Ovary (tissue), 9 donors: ENCODE measurements around the gene AGTR1. TPM values are rescaled to one million over a fixed set of nuclear protein-coding genes. Genes with fewer than 3 reads are reported as not detected.

Experiments
- DNase-seq, 5 donors: peaks; one replicate each; pipeline ENCODE4 v3.0.0-alpha.2; 2019 to 2020
- H3K27ac ChIP-seq, 2 donors: fragments of 200-600 bp; one replicate each; pipeline versions ENCODE4 v1.5.1 to v1.8.0; 2019 to 2022
- H3K27me3 ChIP-seq: fragments of 200-600 bp; one replicate; pipeline ENCODE4 v1.8.0; 2022
- H3K36me3 ChIP-seq: fragments of 200-600 bp; sonication (generic); one replicate; pipeline ENCODE4 v1.5.1; 2019
- H3K4me1 ChIP-seq: one replicate; pipeline ENCODE4 v1.8.1; 2013; ENCODE audit warnings: mild to moderate bottlenecking, moderate library complexity; ENCODE audit not compliant: insufficient read depth
- H3K4me3 ChIP-seq: fragments of 200-600 bp; sonication (generic); one replicate; pipeline ENCODE4 v1.5.1; 2017
- H3K9me3 ChIP-seq, 2 donors: fragments of 200-600 bp in 1 of 2; sonication (generic) in 1 of 2; one replicate each; pipeline versions ENCODE4 v1.5.1 to v1.8.1; 2013 to 2019; ENCODE audit warnings: mild to moderate bottlenecking in 1 of 2, moderate library complexity in 1 of 2
- EP300 ChIP-seq: sonication (generic); formaldehyde crosslinking; IDR thresholded peaks from one replicate; pipeline ENCODE4 v1.6.1; 2017; ENCODE audit warnings: antibody characterized with exemption
- POLR2A ChIP-seq: fragments of 450-650 bp; IDR thresholded peaks from one replicate; pipeline ENCODE4 v1.6.1; 2017; ENCODE audit warnings: antibody characterized with exemption, mild to moderate bottlenecking, moderate library complexity
- WGBS, 3 donors: extraction: QIAGEN DNeasy Blood & Tissue Kit in 1 of 3; methylation state at CpG; one replicate each; pipeline versions ENCODE4 v1.1.5 to v1.1.7; 2013 to 2017; 5-methylcytosine and 5-hydroxymethylcytosine counted together
- intact Hi-C, 4 donors: fragments of 100-400 bp; cut with DNase I; formaldehyde crosslinking; loops; one replicate each; pipeline versions ENCODE4 v1.11.0 to v1.15.1; 2022 to 2023
- polyA plus RNA-seq, 2 donors: library from polyadenylated mRNA; stranded (reverse); fragments of 200-250 nt in 1 of 2; fragments of 350-450 nt in 1 of 2; fragmentation: Illumina TruSeq in 1 of 2; extraction: RNeasy Lipid Tissue Mini Kit (QIAGEN cat#74804) in 1 of 2; gene quantifications; one replicate each; pipeline ENCODE4 v1.2.3, GENCODE V29; 2013 to 2014
- small RNA-seq: library from RNA; depleted of rRNA; stranded (forward); fragments of <200 nt; gene quantifications from one replicate; pipeline ENCODE3, GENCODE V24; 2016
- total RNA-seq, 7 donors: library from RNA; depleted of rRNA in 2 of 7; stranded (reverse); fragments of >200 nt in 2 of 7; fragmentation: NEBNext Ultra II Directional in 3 of 7; extraction: Animal tissue kit (Norgen Biotek cat#: 25700) in 3 of 7; gene quantifications; one replicate each; pipeline versions ENCODE4 v1.1.0 to v1.2.4, GENCODE V29; 2016 to 2023
- TF ChIP-seq, protein P1 (sequence below), 3 donors: fragments of 450-650 bp in 2 of 3; fragments of 200-600 bp in 1 of 3; IDR thresholded peaks; one replicate each; pipeline versions ENCODE4 v1.5.1 to v1.8.0; 2016 to 2022; ENCODE audit warnings: antibody characterized with exemption in 3 of 3, mild to moderate bottlenecking in 1 of 3
- donor health status: DM: no; HTN: no; CAD: no; lungs with moderate emphysema.
- donor health status: DM: no; HTN: no; CAD: no.
- donor health status: Bipolar disorder and iron deficiency.
- donor health status: DM: yes; HTN: yes; CAD: no.
- donor health status: DM: no; HTN: no; CAD: no.
- donor health status: DM: yes; HTN: yes; CAD: no.

AGTR1 gene
- total and polyA plus RNA-seq, 9 donors = 0.99 to 21.7 (median 2.5) TPM

DNA sequence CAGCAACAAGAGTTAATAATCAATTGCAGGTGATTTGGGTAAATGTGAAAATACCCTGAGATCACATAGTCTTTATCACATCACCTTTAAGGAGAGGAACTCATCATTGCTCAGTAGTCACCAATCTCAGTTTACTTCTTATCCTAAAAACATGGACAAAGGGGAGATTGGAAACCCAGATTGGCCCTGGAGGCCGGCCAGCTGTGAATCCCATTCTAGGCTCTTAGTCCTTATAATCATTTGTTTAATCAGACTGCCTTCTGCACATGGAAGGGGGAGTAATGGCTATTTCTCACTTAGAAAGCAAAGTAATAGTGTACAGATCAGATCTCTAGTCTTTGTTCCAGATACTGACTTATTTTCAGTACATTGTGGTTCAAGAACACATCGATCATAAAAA is 92.7 kb downstream of the AGTR1 start:
- intact Hi-C loops = no loop called here
- WGBS, 3 donors = 77 to 87% (median 87%) methylated on average over 2 of the region's 2 CpGs

DNA sequence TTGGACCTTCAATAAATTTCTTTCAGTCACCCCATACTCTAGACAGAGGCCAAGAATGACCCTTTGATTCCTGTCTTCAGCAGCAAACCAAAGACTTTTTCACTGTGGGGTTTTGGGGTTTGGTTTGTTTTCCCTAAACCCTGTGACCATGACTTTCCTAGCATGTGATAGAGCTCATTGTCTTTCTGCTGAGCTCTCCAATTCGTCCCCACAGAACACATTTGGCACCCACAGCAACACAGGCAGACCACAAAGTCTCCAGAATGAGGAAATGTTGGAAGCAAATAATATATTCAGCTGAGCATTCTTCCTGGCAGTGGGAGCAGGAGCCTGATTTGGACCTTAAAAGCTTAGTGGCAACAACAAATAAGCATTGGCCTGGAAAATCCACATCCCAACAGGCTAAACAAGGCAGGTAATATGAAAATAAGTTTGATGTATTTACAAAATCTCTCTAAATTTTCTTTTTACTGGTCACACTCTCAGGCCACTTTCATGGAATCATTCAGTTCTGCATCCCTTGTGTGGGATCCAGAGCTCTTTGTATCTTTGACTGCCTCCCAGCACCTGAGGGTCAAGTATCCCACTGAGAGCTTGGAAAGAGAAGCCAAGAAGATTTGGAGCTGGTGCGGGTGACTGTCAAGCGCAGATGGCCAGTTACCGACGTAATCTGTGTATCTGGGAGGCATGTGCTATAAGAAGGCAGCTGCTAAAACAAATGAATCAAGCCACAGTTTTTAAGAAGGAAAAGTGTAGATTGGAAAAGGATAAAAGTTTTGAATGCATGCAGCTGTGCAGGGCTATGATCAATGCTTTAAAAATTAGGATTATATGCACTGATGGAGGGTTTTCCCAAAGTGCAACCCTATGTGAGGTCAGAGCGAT is 93.4 kb downstream of the AGTR1 start:
- 57 to 64% (median 61%) methylated on average over 6 of the region's 6 CpGs for WGBS, 3 donors
- no peak for DNase-seq
- Histone ChIP-seq H3K4me3 (no peak overlapping the region), H3K27me3 (no peaks in the 10 kb centered on the region), H3K27ac (no peak overlapping the region), H3K9me3 (no peaks in the 10 kb centered on the region), H3K4me1 (no peaks in the 10 kb centered on the region), H3K36me3 (no peaks in the 10 kb centered on the region)
- TF ChIP-seq, protein P1, sequence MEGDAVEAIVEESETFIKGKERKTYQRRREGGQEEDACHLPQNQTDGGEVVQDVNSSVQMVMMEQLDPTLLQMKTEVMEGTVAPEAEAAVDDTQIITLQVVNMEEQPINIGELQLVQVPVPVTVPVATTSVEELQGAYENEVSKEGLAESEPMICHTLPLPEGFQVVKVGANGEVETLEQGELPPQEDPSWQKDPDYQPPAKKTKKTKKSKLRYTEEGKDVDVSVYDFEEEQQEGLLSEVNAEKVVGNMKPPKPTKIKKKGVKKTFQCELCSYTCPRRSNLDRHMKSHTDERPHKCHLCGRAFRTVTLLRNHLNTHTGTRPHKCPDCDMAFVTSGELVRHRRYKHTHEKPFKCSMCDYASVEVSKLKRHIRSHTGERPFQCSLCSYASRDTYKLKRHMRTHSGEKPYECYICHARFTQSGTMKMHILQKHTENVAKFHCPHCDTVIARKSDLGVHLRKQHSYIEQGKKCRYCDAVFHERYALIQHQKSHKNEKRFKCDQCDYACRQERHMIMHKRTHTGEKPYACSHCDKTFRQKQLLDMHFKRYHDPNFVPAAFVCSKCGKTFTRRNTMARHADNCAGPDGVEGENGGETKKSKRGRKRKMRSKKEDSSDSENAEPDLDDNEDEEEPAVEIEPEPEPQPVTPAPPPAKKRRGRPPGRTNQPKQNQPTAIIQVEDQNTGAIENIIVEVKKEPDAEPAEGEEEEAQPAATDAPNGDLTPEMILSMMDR (IDR thresholded peaks at IDR 0.05) = no peak
- no peak for TF ChIP-seq POLR2A
- TF ChIP-seq EP300 = no peak
- intact Hi-C loops = no loop called here

More for the DNA sequence above, 92.7 kb downstream of the AGTR1 start:
- Histone ChIP-seq H3K27ac (no peak overlapping the region), H3K4me3 (no peak overlapping the region), H3K36me3 (no peaks in the 10 kb centered on the region), H3K9me3 (no peaks in the 10 kb centered on the region), H3K27me3 (no peaks in the 10 kb centered on the region), H3K4me1 (no peaks in the 10 kb centered on the region)
- TF ChIP-seq EP300 (no peak), POLR2A (no peak)
- TF ChIP-seq, protein P1 (IDR thresholded peaks at IDR 0.05) = no peak
- no peak for DNase-seq

DNA sequence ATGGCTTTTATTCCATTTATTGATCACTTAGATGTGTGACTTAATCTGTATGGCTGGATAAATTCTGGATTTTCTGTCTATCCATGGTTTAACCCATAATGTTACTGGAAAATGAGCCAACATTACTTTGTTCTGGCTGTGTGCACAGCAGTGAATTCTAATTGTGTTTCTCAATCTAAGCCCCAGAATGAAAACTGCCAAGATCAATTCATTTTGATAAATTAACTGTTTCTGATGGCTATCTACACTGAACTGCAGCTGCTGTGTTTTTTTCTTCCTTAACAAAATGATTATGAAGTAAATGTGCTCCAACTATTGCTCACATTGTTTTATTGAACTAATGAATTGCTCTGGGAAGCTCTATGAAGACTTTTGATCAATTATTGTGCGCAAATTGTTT is 94.2 kb downstream of the AGTR1 start:
- intact Hi-C loops = no loop called here
- whole genome bisulfite sequencing, 3 donors = 97 to 100% (median 98%) methylated on average over 1 of the region's 1 CpG
- H3K4me3 ChIP-seq = no peak overlapping the region
- H3K27ac ChIP-seq = no peak overlapping the region
- TF ChIP-seq POLR2A (no peak), EP300 (no peak)
- TF ChIP-seq, protein P1 (IDR thresholded peaks at IDR 0.05) = no peak
- no peaks in the 10 kb centered on the region for H3K9me3 ChIP-seq
- H3K27me3 ChIP-seq = no peaks in the 10 kb centered on the region
- no peak for DNase-seq
- H3K4me1 ChIP-seq = no peaks in the 10 kb centered on the region
- no peaks in the 10 kb centered on the region for H3K36me3 ChIP-seq

DNA sequence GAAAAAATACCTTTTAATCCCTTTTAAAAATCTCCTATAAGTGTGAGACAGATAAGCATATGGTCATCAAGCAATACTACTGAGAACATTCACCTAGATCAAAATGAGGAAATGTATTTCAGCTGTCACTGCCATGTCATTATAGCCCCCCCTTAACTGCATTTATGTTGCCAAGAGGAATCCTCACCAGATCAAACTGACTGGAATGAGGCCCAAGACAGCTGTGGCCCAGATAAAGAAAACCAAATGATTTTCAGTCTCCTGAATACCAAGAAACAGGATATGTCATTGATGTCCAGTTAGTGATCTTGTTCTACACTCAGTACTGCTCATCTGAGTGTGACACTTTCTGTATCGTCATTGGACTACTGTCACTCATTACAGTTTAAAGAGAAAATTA is 94.8 kb downstream of the AGTR1 start:
- H3K4me1 ChIP-seq = no peaks in the 10 kb centered on the region
- intact Hi-C loops = no loop called here
- no peak for DNase-seq
- 88 to 94% (median 93%) methylated on average over 1 of the region's 1 CpG for WGBS, 3 donors
- H3K4me3 ChIP-seq = no peak overlapping the region
- H3K27ac ChIP-seq = no peak overlapping the region
- TF ChIP-seq EP300 = no peak
- no peak for TF ChIP-seq POLR2A
- TF ChIP-seq, protein P1 (IDR thresholded peaks at IDR 0.05) = no peak
- H3K9me3 ChIP-seq = no peaks in the 10 kb centered on the region
- H3K27me3 ChIP-seq = no peaks in the 10 kb centered on the region
- H3K36me3 ChIP-seq = no peaks in the 10 kb centered on the region

Small RNA genes within 50 kb of the gene (small RNA-seq; reads per million reads assigned to genes)
- gene RPL38P1 = not detected

Other genes with a start within 250 kb of the AGTR1 start
- gene CPB1, start 129.9 kb downstream of the AGTR1 start, total RNA-seq = 10 to 100 TPM in 2 of 7 donors, 1 to 10 TPM in 1, under 1 TPM in 1, not detected in 3; 0.50 to 19.1 (median 11.2) TPM
- 1 to 10 TPM in 1 of 2 donors, under 1 TPM in 1; 0.11 to 5.0 TPM for gene CPB1, start 129.9 kb downstream of the AGTR1 start, polyA plus RNA-seq
- gene CPA3, start 167.4 kb downstream of the AGTR1 start, total RNA-seq = 1 to 10 TPM in 3 of 7 donors, under 1 TPM in 1, not detected in 3; 0.89 to 4.1 (median 3.1) TPM
- 10 to 100 TPM in 1 of 2 donors, 1 to 10 TPM in 1; 2.6 to 22.2 TPM for gene CPA3, start 167.4 kb downstream of the AGTR1 start, polyA plus RNA-seq